ENCODE results near the gene WDR62.

Gene WDR62

DNA sequence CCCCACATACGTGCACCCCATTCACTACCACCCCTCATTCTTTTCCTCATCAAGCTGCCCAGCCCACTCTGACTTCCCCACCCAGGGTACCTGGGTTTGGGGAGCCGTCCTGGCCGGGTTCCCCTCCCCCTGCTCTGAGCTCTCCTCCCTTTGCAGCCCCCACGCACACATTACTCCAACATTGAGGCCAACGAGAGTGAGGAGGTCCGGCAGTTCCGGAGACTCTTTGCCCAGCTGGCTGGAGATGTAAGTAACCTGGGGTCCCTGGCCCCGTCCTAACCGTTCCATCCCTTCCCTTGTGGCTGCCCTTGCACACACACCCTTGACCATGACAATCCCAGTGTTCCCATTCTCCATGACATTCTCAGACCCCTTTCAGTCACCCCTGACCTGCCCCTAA, 87.8 kb downstream of the WDR62 start:
- Histone ChIP-seq H3K4me3 (replicated peaks; ENCODE audit: insufficient read depth, low read length) (no peak overlapping the region), H3K27ac (replicated peaks) (no peak overlapping the region), H3K27me3 (ENCODE audit: insufficient read depth, poor library complexity, severe bottlenecking) (no peaks in the 10 kb centered on the region)
- TF ChIP-seq, protein P1, sequence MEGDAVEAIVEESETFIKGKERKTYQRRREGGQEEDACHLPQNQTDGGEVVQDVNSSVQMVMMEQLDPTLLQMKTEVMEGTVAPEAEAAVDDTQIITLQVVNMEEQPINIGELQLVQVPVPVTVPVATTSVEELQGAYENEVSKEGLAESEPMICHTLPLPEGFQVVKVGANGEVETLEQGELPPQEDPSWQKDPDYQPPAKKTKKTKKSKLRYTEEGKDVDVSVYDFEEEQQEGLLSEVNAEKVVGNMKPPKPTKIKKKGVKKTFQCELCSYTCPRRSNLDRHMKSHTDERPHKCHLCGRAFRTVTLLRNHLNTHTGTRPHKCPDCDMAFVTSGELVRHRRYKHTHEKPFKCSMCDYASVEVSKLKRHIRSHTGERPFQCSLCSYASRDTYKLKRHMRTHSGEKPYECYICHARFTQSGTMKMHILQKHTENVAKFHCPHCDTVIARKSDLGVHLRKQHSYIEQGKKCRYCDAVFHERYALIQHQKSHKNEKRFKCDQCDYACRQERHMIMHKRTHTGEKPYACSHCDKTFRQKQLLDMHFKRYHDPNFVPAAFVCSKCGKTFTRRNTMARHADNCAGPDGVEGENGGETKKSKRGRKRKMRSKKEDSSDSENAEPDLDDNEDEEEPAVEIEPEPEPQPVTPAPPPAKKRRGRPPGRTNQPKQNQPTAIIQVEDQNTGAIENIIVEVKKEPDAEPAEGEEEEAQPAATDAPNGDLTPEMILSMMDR (IDR thresholded peaks at IDR 0.05; ENCODE audit: insufficient read depth, low read length): no peak
- TF ChIP-seq GABPA (IDR thresholded peaks at IDR 0.05; ENCODE audit: low read depth) (no peak), POLR2AphosphoS5 (IDR thresholded peaks at IDR 0.05; ENCODE audit: low read depth) (no peak), SPI1 (IDR thresholded peaks at IDR 0.05; ENCODE audit: borderline replicate concordance, low read depth) (no peak)
- TF ChIP-seq, protein P2, sequence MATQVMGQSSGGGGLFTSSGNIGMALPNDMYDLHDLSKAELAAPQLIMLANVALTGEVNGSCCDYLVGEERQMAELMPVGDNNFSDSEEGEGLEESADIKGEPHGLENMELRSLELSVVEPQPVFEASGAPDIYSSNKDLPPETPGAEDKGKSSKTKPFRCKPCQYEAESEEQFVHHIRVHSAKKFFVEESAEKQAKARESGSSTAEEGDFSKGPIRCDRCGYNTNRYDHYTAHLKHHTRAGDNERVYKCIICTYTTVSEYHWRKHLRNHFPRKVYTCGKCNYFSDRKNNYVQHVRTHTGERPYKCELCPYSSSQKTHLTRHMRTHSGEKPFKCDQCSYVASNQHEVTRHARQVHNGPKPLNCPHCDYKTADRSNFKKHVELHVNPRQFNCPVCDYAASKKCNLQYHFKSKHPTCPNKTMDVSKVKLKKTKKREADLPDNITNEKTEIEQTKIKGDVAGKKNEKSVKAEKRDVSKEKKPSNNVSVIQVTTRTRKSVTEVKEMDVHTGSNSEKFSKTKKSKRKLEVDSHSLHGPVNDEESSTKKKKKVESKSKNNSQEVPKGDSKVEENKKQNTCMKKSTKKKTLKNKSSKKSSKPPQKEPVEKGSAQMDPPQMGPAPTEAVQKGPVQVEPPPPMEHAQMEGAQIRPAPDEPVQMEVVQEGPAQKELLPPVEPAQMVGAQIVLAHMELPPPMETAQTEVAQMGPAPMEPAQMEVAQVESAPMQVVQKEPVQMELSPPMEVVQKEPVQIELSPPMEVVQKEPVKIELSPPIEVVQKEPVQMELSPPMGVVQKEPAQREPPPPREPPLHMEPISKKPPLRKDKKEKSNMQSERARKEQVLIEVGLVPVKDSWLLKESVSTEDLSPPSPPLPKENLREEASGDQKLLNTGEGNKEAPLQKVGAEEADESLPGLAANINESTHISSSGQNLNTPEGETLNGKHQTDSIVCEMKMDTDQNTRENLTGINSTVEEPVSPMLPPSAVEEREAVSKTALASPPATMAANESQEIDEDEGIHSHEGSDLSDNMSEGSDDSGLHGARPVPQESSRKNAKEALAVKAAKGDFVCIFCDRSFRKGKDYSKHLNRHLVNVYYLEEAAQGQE (IDR thresholded peaks at IDR 0.05; ENCODE audit: insufficient replicate concordance, low read depth): no peak
- no peak for DNase-seq (ENCODE audit: low read depth in 1 of 2, low spot score in 1 of 2)

- H3K4me3 ChIP-seq (replicated peaks; ENCODE audit: insufficient read depth, low read length): no peak overlapping the region
- no peak for TF ChIP-seq GABPA (IDR thresholded peaks at IDR 0.05; ENCODE audit: low read depth)
- TF ChIP-seq, protein P1 (IDR thresholded peaks at IDR 0.05; ENCODE audit: insufficient read depth, low read length): no peak
- TF ChIP-seq SPI1 (IDR thresholded peaks at IDR 0.05; ENCODE audit: borderline replicate concordance, low read depth): no peak
- no peak for TF ChIP-seq POLR2AphosphoS5 (IDR thresholded peaks at IDR 0.05; ENCODE audit: low read depth)
- TF ChIP-seq, protein P2 (IDR thresholded peaks at IDR 0.05; ENCODE audit: insufficient replicate concordance, low read depth): no peak
Observed at GRCh38 chr19:36144624-36145023, 89.9 kb downstream of the WDR62 start.

GRCh38 chr19:36149673-36150406, 95.1 kb downstream of the WDR62 start:
- DNase-seq (ENCODE audit: low read depth in 1 of 2, low spot score in 1 of 2): no peak
- no peak for TF ChIP-seq POLR2AphosphoS5 (IDR thresholded peaks at IDR 0.05; ENCODE audit: low read depth)
- TF ChIP-seq SPI1 (IDR thresholded peaks at IDR 0.05; ENCODE audit: borderline replicate concordance, low read depth): no peak
- TF ChIP-seq, protein P1 (IDR thresholded peaks at IDR 0.05; ENCODE audit: insufficient read depth, low read length): no peak
- TF ChIP-seq, protein P2 (IDR thresholded peaks at IDR 0.05; ENCODE audit: insufficient replicate concordance, low read depth): no peak
- no peak for TF ChIP-seq GABPA (IDR thresholded peaks at IDR 0.05; ENCODE audit: low read depth)
- H3K27ac ChIP-seq (replicated peaks): no peak overlapping the region

More at GRCh38 chr19:36144624-36145023, 89.9 kb downstream of the WDR62 start:
- H3K27ac ChIP-seq (replicated peaks): no peak overlapping the region
- no peak for DNase-seq (ENCODE audit: low read depth in 1 of 2, low spot score in 1 of 2)
- H3K27me3 ChIP-seq (ENCODE audit: insufficient read depth, poor library complexity, severe bottlenecking): no peaks in the 10 kb centered on the region

More at GRCh38 chr19:36149673-36150406, 95.1 kb downstream of the WDR62 start:
- H3K27me3 ChIP-seq (ENCODE audit: insufficient read depth, poor library complexity, severe bottlenecking): no peaks in the 10 kb centered on the region
- H3K4me3 ChIP-seq (replicated peaks; ENCODE audit: insufficient read depth, low read length): no peak overlapping the region
